ENCODE results near the gene LYZL1.

- TF ChIP-seq EP300 (IDR thresholded peaks at IDR 0.05) (no peak), CTCF (IDR thresholded peaks at IDR 0.05) (no peak)
Observed at GRCh38 chr10:29241925-29242324, 46.9 kb upstream of the LYZL1 start.

Data from gastroesophageal sphincter (tissue), 3 donors.